D721Med (cell line): ENCODE measurements around the gene DTYMK.

ENCODE experiments used
- DNase-seq: peaks from one replicate; pipeline ENCODE4 v3.0.0; 2011; ENCODE audit warnings: low spot score; ENCODE audit not compliant: insufficient read length
- FAIRE-seq: peaks from 2 replicates; lab custom pipeline; 2011; peaks lifted over from hg19 to GRCh38; lab: Jason Lieb, UNC
- TF ChIP-seq, protein P1 (sequence below): IDR thresholded peaks from 2 replicates; pipeline ENCODE4 v1.5.1; 2012; ENCODE audit warnings: mild to moderate bottlenecking, control low read depth; ENCODE audit not compliant: insufficient read depth; ENCODE audit errors: missing control alignments

DTYMK gene

DNA sequence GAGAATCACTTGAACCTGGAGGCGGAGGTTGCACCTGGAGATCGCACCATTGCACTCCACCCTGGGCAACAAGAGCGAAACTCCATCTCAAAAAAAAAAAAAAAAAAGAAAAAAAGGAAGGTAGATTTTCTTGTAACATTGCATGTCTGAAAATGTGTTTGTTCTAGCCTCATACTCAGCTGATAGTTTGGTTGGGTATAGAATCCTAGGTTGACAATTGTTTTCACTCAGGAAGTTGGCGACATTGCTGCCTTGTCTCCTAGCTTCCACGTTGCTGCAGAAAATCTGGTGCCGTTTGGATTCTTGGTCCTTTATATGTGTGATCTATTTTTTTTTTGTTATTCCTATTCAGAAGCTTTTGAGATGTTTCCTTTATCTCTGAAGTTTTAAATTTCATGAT, 19.9 kb upstream of the DTYMK start:
- DNase-seq, result no peak
- TF ChIP-seq, protein P1, sequence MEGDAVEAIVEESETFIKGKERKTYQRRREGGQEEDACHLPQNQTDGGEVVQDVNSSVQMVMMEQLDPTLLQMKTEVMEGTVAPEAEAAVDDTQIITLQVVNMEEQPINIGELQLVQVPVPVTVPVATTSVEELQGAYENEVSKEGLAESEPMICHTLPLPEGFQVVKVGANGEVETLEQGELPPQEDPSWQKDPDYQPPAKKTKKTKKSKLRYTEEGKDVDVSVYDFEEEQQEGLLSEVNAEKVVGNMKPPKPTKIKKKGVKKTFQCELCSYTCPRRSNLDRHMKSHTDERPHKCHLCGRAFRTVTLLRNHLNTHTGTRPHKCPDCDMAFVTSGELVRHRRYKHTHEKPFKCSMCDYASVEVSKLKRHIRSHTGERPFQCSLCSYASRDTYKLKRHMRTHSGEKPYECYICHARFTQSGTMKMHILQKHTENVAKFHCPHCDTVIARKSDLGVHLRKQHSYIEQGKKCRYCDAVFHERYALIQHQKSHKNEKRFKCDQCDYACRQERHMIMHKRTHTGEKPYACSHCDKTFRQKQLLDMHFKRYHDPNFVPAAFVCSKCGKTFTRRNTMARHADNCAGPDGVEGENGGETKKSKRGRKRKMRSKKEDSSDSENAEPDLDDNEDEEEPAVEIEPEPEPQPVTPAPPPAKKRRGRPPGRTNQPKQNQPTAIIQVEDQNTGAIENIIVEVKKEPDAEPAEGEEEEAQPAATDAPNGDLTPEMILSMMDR, result no peak
- FAIRE-seq, result no peak

DNA sequence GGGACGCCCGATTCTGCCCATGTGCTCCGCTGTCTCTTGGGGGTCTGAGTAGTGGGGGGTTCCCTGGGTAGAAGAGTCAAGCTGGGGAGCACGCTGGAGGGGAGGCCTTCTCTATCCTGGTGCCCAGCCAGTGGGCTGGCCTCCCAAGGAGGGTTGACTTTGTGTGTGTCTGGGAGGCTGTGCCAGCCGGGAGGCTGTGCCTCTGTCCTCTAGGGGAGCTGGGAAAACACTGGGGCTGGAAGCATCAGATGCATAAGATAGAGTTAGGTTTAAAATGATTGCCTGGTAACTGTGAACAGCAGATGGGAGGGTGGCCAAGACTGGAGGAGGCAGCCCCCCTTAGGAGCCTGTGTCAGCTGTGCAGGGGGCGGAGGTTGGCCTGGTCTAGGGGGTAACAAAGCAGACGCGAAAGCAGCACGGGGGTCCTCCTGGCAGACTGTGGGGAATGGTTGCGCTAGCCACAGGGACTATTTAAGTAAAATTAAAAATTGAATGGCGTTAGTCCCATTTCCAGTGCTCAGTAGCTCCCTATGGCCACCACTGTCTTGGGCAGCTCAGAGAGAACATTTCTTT, 16.5 kb upstream of the DTYMK start:
- DNase-seq, result no peak
- TF ChIP-seq, protein P1, result no peak
- FAIRE-seq, result no peak

DNA sequence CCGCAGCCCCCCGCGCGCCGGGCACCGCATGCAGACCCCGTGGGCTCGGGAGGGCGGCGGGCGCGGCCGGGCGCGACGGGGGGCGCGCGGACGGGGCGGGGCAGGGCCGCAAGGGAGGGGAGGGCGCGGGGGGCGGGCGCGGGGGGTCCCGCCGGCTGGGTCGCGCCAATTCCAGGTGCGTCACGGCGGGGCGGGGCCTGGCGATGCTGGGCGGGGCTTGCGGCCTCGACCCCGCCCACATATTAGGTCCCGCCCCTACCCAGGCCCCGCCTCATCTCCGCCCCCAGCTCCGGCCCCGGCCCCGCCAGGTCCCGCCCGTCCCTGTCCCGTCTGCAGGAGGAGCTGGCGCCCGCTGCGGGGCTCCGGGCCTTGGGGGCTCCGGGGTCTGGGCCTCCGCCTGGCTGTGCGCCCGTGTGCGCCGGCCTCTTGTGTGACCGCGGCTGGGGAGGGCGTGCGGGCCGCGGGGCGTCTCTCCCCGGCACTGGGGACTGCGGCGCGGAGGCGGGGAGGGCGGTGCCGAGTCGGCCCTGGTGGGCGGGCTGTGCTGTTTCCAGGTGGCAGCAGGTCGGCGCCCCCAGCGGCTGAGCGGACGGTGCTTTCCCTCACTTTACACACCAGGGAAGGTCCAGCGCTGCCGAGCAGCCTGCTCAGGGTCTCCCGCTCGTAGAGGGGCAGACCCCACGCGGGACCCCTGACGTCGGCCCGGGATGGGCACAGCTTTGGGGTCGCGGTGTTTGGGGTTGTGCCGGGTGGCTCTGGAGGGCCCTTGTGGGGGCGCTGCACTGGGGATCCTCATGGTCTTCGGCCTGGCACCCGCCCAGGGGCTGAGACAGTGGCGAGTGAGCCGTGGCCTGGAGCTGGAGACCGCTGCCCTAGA, 15.8 kb upstream of the DTYMK start:
- TF ChIP-seq, protein P1, result peak; percentile 20
- DNase-seq (no peak), FAIRE-seq (no peak)

DNA sequence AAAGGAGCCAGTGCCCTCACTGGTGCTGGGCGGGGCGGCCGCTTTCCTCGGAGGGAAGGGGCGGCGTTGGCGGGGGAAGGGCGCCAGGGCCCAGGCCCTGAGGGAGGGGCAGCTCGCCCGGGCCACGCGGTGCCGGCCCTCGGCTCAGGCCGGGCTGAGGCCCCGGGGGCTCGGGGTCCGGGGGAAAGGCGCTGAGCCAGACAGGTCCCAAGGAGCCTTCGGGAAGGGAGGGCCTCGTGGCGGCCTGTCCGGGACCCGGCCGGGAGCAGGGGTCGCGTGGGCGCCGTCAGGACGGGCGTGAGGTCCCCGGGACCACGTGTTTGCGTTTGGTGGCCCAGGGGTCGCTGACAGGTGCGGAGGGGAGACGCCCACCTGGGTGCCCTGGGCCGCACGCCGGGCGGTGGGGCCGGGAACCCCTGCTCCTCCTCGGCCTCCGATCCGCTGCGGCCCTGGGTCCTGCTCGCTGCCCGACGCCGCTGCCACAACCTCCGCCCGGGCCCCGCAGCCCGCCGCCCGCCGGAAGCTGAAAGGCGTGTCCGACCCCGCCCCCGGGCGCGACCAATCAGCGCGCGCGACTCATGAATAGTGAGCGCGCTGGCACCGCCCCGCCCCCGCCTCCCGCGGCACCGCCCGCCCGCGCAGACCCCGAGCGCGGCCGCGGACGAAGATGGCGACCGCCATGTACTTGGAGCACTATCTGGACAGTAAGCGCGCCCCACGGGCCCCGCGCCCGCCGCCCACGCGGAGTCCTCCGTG, 15.0 kb upstream of the DTYMK start, which contains the start of gene ING5:
Gene ING5, plus strand, starts transcription at position 641 of the 756 bp plus-strand sequence. Its CDS starts 27 bp downstream, at position 668.
- FAIRE-seq (no peak), DNase-seq (peak; percentile 57)
- TF ChIP-seq, protein P1, result peak; percentile 33

DNA sequence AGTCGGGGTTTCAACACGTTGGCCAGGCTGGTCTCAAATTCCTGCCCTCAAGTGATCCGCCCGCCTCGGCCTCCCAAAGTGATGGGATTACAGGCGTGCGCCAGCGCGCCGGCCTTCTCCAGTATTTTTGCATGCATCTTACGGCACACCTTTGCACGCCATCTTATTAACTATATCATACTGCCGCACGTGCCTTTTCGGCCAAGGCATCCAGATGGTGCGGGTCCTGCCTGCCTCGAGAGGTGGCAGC, 14.5 kb upstream of the DTYMK start:
- FAIRE-seq, result no peak
- TF ChIP-seq, protein P1, result no peak
- no peak for DNase-seq

DNA sequence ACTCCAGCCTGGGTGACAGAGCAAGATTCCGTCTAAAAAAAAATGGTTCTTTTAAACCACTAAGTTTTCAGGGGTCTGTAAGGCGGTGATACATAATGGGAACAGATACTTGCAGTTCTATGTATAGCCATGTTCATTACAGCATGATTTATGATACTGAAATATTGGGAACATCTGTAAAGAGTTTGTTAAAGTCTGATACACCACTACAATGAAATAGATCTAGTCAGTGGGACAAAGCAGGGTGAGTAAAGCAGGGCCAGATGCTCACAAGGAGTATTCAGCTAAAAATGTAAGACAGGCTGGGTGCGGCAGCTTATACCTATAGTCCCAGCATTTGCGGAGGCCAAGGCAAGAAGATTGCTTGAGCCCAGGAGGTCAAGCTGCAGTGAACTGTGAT, 9.0 kb upstream of the DTYMK start:
- DNase-seq, result no peak
- TF ChIP-seq, protein P1, result no peak
- no peak for FAIRE-seq
